GM12878 (cell line): ENCODE results near the gene DTX1. TPM values are rescaled to one million over a fixed set of nuclear protein-coding genes. Genes with fewer than 3 reads are reported as not detected.

Experiments
- ATAC-seq: fragments of 200-7000 bp; cut with Tn5 transposase; 3 replicates; pipeline ENCODE4 v1.9.1; 2020; ENCODE audit warnings: mild to moderate bottlenecking, moderate library complexity
- BruUV-seq: library from RNA; stranded (reverse); fragments of 400-500 nt; replicated peaks from 2 replicates; lab custom pipeline; 2021; lab: Mats Ljungman, UMichigan
- CTCF ChIA-PET: fragments of 300-600 bp; sonication (Branson Sonifier 250); formaldehyde crosslinking; extraction: SDS; loops from one replicate; lab custom pipeline; 2021; ENCODE audit warnings: inconsistent platforms; lab: Yijun Ruan, JAX
- POLR2A ChIA-PET: fragments of 350-600 bp; formaldehyde crosslinking; extraction: SDS; loops from one replicate; lab custom pipeline; 2021; ENCODE audit warnings: inconsistent platforms; lab: Charles Lee
- RAD21 ChIA-PET: fragments of 300-600 bp; sonication (Branson Sonifier 250); formaldehyde crosslinking; loops from one replicate; lab custom pipeline; 2023; ENCODE audit warnings: antibody characterized with exemption; ENCODE audit not compliant: unreplicated experiment; lab: Charles Lee
- SMC1A ChIA-PET: fragments of 300-600 bp; sonication (Branson Sonifier 250); formaldehyde crosslinking; loops from one replicate; lab custom pipeline; 2023; ENCODE audit not compliant: unreplicated experiment, uncharacterized antibody; lab: Charles Lee
- DNase-seq: peaks from one replicate; pipeline ENCODE4 v3.0.0-alpha.2; 2011; ENCODE audit warnings: low read depth, low spot score
- FAIRE-seq: peaks from 3 replicates; lab custom pipeline; 2011; peaks lifted over from hg19 to GRCh38; lab: Jason Lieb, UNC
- H2AFZ ChIP-seq: 2 replicates; pipeline ENCODE4 v1.6.0; 2011; ENCODE audit warnings: low read depth, low read length, control low read depth; ENCODE audit not compliant: control insufficient read depth
- H3K27ac ChIP-seq: 2 replicates; pipeline ENCODE4 v1.5.1; 2011; ENCODE audit warnings: control low read depth; ENCODE audit not compliant: control insufficient read depth, insufficient read depth
- H3K27me3 ChIP-seq, 2 experiments: replicated peaks in 1 of 2; 2 replicates each; pipeline versions ENCODE4 v1.6.0 to v1.6.1; 2011; ENCODE audit warnings: low read length in 1 of 2; ENCODE audit not compliant: control insufficient read depth in 2 of 2, insufficient read depth in 2 of 2
- H3K36me3 ChIP-seq, 2 experiments: 2 replicates each; pipeline ENCODE4 v1.5.1; 2011; ENCODE audit warnings: low read length in 1 of 2; ENCODE audit not compliant: control insufficient read depth in 2 of 2, insufficient read depth in 2 of 2
- H3K4me1 ChIP-seq: 2 replicates; pipeline ENCODE4 v1.6.1; 2011; ENCODE audit warnings: mild to moderate bottlenecking, low read length, moderate library complexity, mixed read lengths; ENCODE audit not compliant: control insufficient read depth, insufficient read depth
- H3K4me2 ChIP-seq: 2 replicates; pipeline ENCODE4 v1.6.0; 2011; ENCODE audit warnings: control low read depth; ENCODE audit not compliant: control insufficient read depth, insufficient read depth
- H3K4me3 ChIP-seq: fragments of 200-600 bp; sonication (generic); 2 replicates; pipeline ENCODE4 v1.5.1; 2016
- H3K79me2 ChIP-seq: 2 replicates; pipeline ENCODE4 v1.6.0; 2011; ENCODE audit warnings: low read length; ENCODE audit not compliant: control insufficient read depth, insufficient read depth
- H3K9ac ChIP-seq: 2 replicates; pipeline ENCODE4 v1.8.0; 2011; ENCODE audit warnings: low read length, control low read depth, mixed read lengths; ENCODE audit not compliant: control insufficient read depth, insufficient read depth
- H3K9me3 ChIP-seq: replicated peaks from 3 replicates; pipeline ENCODE4 v1.5.1; 2011; ENCODE audit warnings: mild to moderate bottlenecking, low read length; ENCODE audit not compliant: control insufficient read depth, insufficient read depth
- H4K20me1 ChIP-seq: 2 replicates; pipeline ENCODE4 v1.6.0; 2011; ENCODE audit not compliant: control insufficient read depth, insufficient read depth
- EGR1 ChIP-seq, 2 experiments: IDR thresholded peaks; 1 replicate in 1 of 2; 2 replicates in 1 of 2; pipeline ENCODE4 v1.6.1; 2011 to 2012; ENCODE audit warnings: low read depth in 2 of 2, low read length in 2 of 2, borderline replicate concordance in 1 of 2, mild to moderate bottlenecking in 1 of 2, moderate library complexity in 1 of 2
- JUNB ChIP-seq: IDR thresholded peaks from 2 replicates; pipeline ENCODE4 v1.6.1; 2016; ENCODE audit warnings: antibody characterized with exemption, mild to moderate bottlenecking
- PAX8 ChIP-seq: fragments of 450-650 bp; IDR thresholded peaks from 2 replicates; pipeline ENCODE4 v1.6.1; 2017; ENCODE audit warnings: mild to moderate bottlenecking, moderate library complexity
- SP1 ChIP-seq: IDR thresholded peaks from one replicate; pipeline ENCODE4 v1.6.1; 2011; ENCODE audit warnings: low read depth, low read length
- WGBS: methylation state at CpG from one replicate; pipeline ENCODE4 v1.1.6; 2016; ENCODE audit warnings: low lambda C conversion rate; ENCODE audit not compliant: insufficient replicate concordance, insufficient coverage; ENCODE audit errors: missing lambda C conversion rate; 5-methylcytosine and 5-hydroxymethylcytosine counted together
- in situ Hi-C: fragments of 300-500 bp; cut with MboI; formaldehyde crosslinking; loops from 9 replicates; pipeline ENCODE4 v1.14.3; 2018; ENCODE audit warnings: mixed read lengths
- intact Hi-C: fragments of 100-400 bp; cut with micrococcal nuclease; formaldehyde crosslinking; loops from one replicate; pipeline ENCODE4 v1.14.2; 2022; ENCODE audit not compliant: unreplicated experiment
- polyA plus RNA-seq, 11 experiments: library from polyadenylated mRNA; depleted of rRNA in 4 of 11; unstranded in 6 of 11; stranded (reverse) in 5 of 11; fragments of >200 nt; fragmentation: Nextera tagmentation in 4 of 11; fragmentation: Illumina TruSeq in 1 of 11; extraction: Ambion mirVana in 4 of 11; extraction: Trizol in 1 of 11; gene quantifications; 1 replicate in 1 of 11; 2 replicates in 10 of 11; pipeline versions ENCODE4 v1.2.1 to v1.2.3, GENCODE V29; 2011 to 2016; ENCODE audit warnings: inconsistent platforms in 2 of 11, missing spikeins in 2 of 11, low read depth in 1 of 11
- total RNA-seq, 4 experiments: library from RNA; depleted of rRNA in 3 of 4; stranded (reverse); fragments of >200 nt in 3 of 4; fragmentation: Illumina TruSeq in 1 of 4; extraction: Trizol in 1 of 4; gene quantifications; 2 replicates each; pipeline versions ENCODE4 v1.2.1 to v1.2.3, GENCODE V29; 2013 to 2021

DTX1 gene
- total and polyA plus RNA-seq, 10 of the 15 experiments (the other 5 are each of a cell fraction or from before 2014, with no cell fraction given): 0.09 to 2.8 (median 0.66) TPM

- no peak for ATAC-seq
- Histone ChIP-seq H3K9me3 (no peaks in the 10 kb centered on the region), H4K20me1 (no peaks in the 10 kb centered on the region), H3K36me3 (no peaks in the 10 kb centered on the region), H3K4me1 (no peaks in the 10 kb centered on the region; the same call in 1 of the 2 replicates), H3K27me3 (peaks cover 0 to 3% of the 10 kb centered on the region in 2 experiments; a peak in 2 of 4 replicates), H3K9ac (no peak overlapping the region), H3K4me3 (no peak overlapping the region), H3K79me2 (no peaks in the 10 kb centered on the region), H3K27ac (no peak overlapping the region), H2AFZ (no peak overlapping the region), H3K4me2 (no peak overlapping the region)
- intact Hi-C loops (no loop called here), in situ Hi-C loops (no loop called here)
- BruUV-seq: no TSS peak
- ChIA-PET POLR2A (interaction anchor here (1.1 kb wide), 1 partner anchor 27 kb away, joined by 3 read pairs; no protein-coding TSS in a partner anchor), SMC1A (interaction anchor here (1.3 kb wide), 1 partner anchor 9 kb away, joined by 6 read pairs; no protein-coding TSS in a partner anchor), CTCF (interaction anchor here (0.7 to 1.3 kb wide), 3 partner anchors 27 to 99 kb away, joined by 3 to 4 read pairs (median 3); no protein-coding TSS in a partner anchor), RAD21 (interaction anchor here (0.7 kb wide), 1 partner anchor 89 kb away, joined by 5 read pairs; no protein-coding TSS in a partner anchor)
- WGBS: 37% methylated on average over 2 of the region's 2 CpGs
- no peak for FAIRE-seq
- TF ChIP-seq JUNB (no peak), PAX8 (no peak), SP1 (no peak), EGR1 (IDR thresholded peaks at IDR 0.05; ENCODE audit: borderline replicate concordance in 1 of 2, low read depth in 2 of 2, low read length in 2 of 2) (no peak)
- no peak for DNase-seq
Measured at GRCh38 chr12:113146999-113147398, 90.5 kb downstream of the DTX1 start.

Other genes starting within 250 kb of the DTX1 start
Only the 7 nearest of the 8 such genes appear.
- 60.0 and 69.3 TPM in 2 replicates for gene OAS1, start 149.8 kb upstream of the DTX1 start, total RNA-seq (2014; rRNA removed)
- 54.1 and 62.7 TPM in 2 replicates for gene OAS1, start 149.8 kb upstream of the DTX1 start, total RNA-seq (2014; rRNA removed; fragmentation: Illumina TruSeq; extraction: Trizol)
- gene OAS1, start 149.8 kb upstream of the DTX1 start, total RNA-seq (2021): 44.9 and 51.5 TPM in 2 replicates
- gene OAS1, start 149.8 kb upstream of the DTX1 start, polyA plus RNA-seq (2011; rRNA removed): 287 and 308 TPM in 2 replicates
- 63.8 and 68.5 TPM in 2 replicates for gene OAS1, start 149.8 kb upstream of the DTX1 start, polyA plus RNA-seq (2014; fragmentation: Illumina TruSeq; extraction: Trizol)
- 100 to 1,000 TPM in 1 of 2 experiments, 10 to 100 TPM in 1; 88.9 to 117 TPM for gene OAS1, start 149.8 kb upstream of the DTX1 start, polyA plus RNA-seq (2014; fragmentation: Nextera tagmentation; extraction: Ambion mirVana)
- 60.2 and 71.3 TPM in 2 replicates for gene OAS1, start 149.8 kb upstream of the DTX1 start, polyA plus RNA-seq (2014; rRNA removed)
- gene OAS1, start 149.8 kb upstream of the DTX1 start, polyA plus RNA-seq (2016; fragmentation: Nextera tagmentation; extraction: Ambion mirVana): 10 to 100 TPM; 44.7 to 48.1 TPM
- gene OAS3, start 118.3 kb upstream of the DTX1 start, total RNA-seq (2014; rRNA removed): 22.2 and 28.5 TPM in 2 replicates
- gene OAS3, start 118.3 kb upstream of the DTX1 start, total RNA-seq (2014; rRNA removed; fragmentation: Illumina TruSeq; extraction: Trizol): 13.8 and 16.4 TPM in 2 replicates
- gene OAS3, start 118.3 kb upstream of the DTX1 start, total RNA-seq (2021): 39.0 and 44.0 TPM in 2 replicates
- 62.6 and 107 TPM in 2 replicates for gene OAS3, start 118.3 kb upstream of the DTX1 start, polyA plus RNA-seq (2011; rRNA removed)
- gene OAS3, start 118.3 kb upstream of the DTX1 start, polyA plus RNA-seq (2014; fragmentation: Illumina TruSeq; extraction: Trizol): 30.1 and 30.7 TPM in 2 replicates
- 1 to 10 TPM; 5.1 to 5.9 TPM for gene OAS3, start 118.3 kb upstream of the DTX1 start, polyA plus RNA-seq (2014; fragmentation: Nextera tagmentation; extraction: Ambion mirVana)
- 27.8 and 30.9 TPM in 2 replicates for gene OAS3, start 118.3 kb upstream of the DTX1 start, polyA plus RNA-seq (2014; rRNA removed)
- 10 to 100 TPM; 10.8 to 11.0 TPM for gene OAS3, start 118.3 kb upstream of the DTX1 start, polyA plus RNA-seq (2016; fragmentation: Nextera tagmentation; extraction: Ambion mirVana)
- gene OAS2, start 78.2 kb upstream of the DTX1 start, total RNA-seq (2014; rRNA removed): 90.7 and 125 TPM in 2 replicates
- 105 and 113 TPM in 2 replicates for gene OAS2, start 78.2 kb upstream of the DTX1 start, total RNA-seq (2014; rRNA removed; fragmentation: Illumina TruSeq; extraction: Trizol)
- gene OAS2, start 78.2 kb upstream of the DTX1 start, total RNA-seq (2021): 89.7 and 102 TPM in 2 replicates
- 290 and 350 TPM in 2 replicates for gene OAS2, start 78.2 kb upstream of the DTX1 start, polyA plus RNA-seq (2011; rRNA removed)
- gene OAS2, start 78.2 kb upstream of the DTX1 start, polyA plus RNA-seq (2014; fragmentation: Illumina TruSeq; extraction: Trizol): 133 and 223 TPM in 2 replicates
- gene OAS2, start 78.2 kb upstream of the DTX1 start, polyA plus RNA-seq (2014; fragmentation: Nextera tagmentation; extraction: Ambion mirVana): 10 to 100 TPM; 32.4 to 43.4 TPM
- 81.0 and 92.9 TPM in 2 replicates for gene OAS2, start 78.2 kb upstream of the DTX1 start, polyA plus RNA-seq (2014; rRNA removed)
- gene OAS2, start 78.2 kb upstream of the DTX1 start, polyA plus RNA-seq (2016; fragmentation: Nextera tagmentation; extraction: Ambion mirVana): 10 to 100 TPM; 51.5 to 51.6 TPM
- gene RASAL1, start 79.0 kb downstream of the DTX1 start, total RNA-seq (2014; rRNA removed): 1.0 TPM in 1 of 2 replicates, not detected in the other
- not detected in 2 replicates for gene RASAL1, start 79.0 kb downstream of the DTX1 start, total RNA-seq (2014; rRNA removed; fragmentation: Illumina TruSeq; extraction: Trizol)
- gene RASAL1, start 79.0 kb downstream of the DTX1 start, total RNA-seq (2021): not detected in 2 replicates
- gene RASAL1, start 79.0 kb downstream of the DTX1 start, polyA plus RNA-seq (2011; rRNA removed): 0.53 and 0.79 TPM in 2 replicates
- gene RASAL1, start 79.0 kb downstream of the DTX1 start, polyA plus RNA-seq (2014; fragmentation: Illumina TruSeq; extraction: Trizol): not detected in 2 replicates
- not detected for gene RASAL1, start 79.0 kb downstream of the DTX1 start, polyA plus RNA-seq (2014; fragmentation: Nextera tagmentation; extraction: Ambion mirVana)
- gene RASAL1, start 79.0 kb downstream of the DTX1 start, polyA plus RNA-seq (2014; rRNA removed): 0.04 TPM in 1 of 2 replicates, not detected in the other
- gene RASAL1, start 79.0 kb downstream of the DTX1 start, polyA plus RNA-seq (2016; fragmentation: Nextera tagmentation; extraction: Ambion mirVana): under 1 TPM; 0.12 to 0.25 TPM
- gene CFAP73, start 93.0 kb downstream of the DTX1 start, total RNA-seq (2014; rRNA removed): not detected in 2 replicates
- not detected in 2 replicates for gene CFAP73, start 93.0 kb downstream of the DTX1 start, total RNA-seq (2014; rRNA removed; fragmentation: Illumina TruSeq; extraction: Trizol)
- 0.18 TPM in 1 of 2 replicates, not detected in the other for gene CFAP73, start 93.0 kb downstream of the DTX1 start, total RNA-seq (2021)
- gene CFAP73, start 93.0 kb downstream of the DTX1 start, polyA plus RNA-seq (2011; rRNA removed): not detected in 2 replicates
- not detected in 2 replicates for gene CFAP73, start 93.0 kb downstream of the DTX1 start, polyA plus RNA-seq (2014; fragmentation: Illumina TruSeq; extraction: Trizol)
- not detected for gene CFAP73, start 93.0 kb downstream of the DTX1 start, polyA plus RNA-seq (2014; fragmentation: Nextera tagmentation; extraction: Ambion mirVana)
- gene CFAP73, start 93.0 kb downstream of the DTX1 start, polyA plus RNA-seq (2014; rRNA removed): not detected in 2 replicates
- not detected for gene CFAP73, start 93.0 kb downstream of the DTX1 start, polyA plus RNA-seq (2016; fragmentation: Nextera tagmentation; extraction: Ambion mirVana)
- gene DDX54, start 128.7 kb downstream of the DTX1 start, total RNA-seq (2014; rRNA removed): 44.3 and 58.9 TPM in 2 replicates
- 24.7 and 28.8 TPM in 2 replicates for gene DDX54, start 128.7 kb downstream of the DTX1 start, total RNA-seq (2014; rRNA removed; fragmentation: Illumina TruSeq; extraction: Trizol)
- gene DDX54, start 128.7 kb downstream of the DTX1 start, total RNA-seq (2021): 94.6 and 115 TPM in 2 replicates
- 37.5 and 73.2 TPM in 2 replicates for gene DDX54, start 128.7 kb downstream of the DTX1 start, polyA plus RNA-seq (2011; rRNA removed)
- 6.2 and 27.9 TPM in 2 replicates for gene DDX54, start 128.7 kb downstream of the DTX1 start, polyA plus RNA-seq (2014; fragmentation: Illumina TruSeq; extraction: Trizol)
- 1 to 10 TPM; 1.9 to 8.6 TPM for gene DDX54, start 128.7 kb downstream of the DTX1 start, polyA plus RNA-seq (2014; fragmentation: Nextera tagmentation; extraction: Ambion mirVana)
- gene DDX54, start 128.7 kb downstream of the DTX1 start, polyA plus RNA-seq (2014; rRNA removed): 53.7 and 67.0 TPM in 2 replicates
- 10 to 100 TPM; 69.7 to 71.9 TPM for gene DDX54, start 128.7 kb downstream of the DTX1 start, polyA plus RNA-seq (2016; fragmentation: Nextera tagmentation; extraction: Ambion mirVana)
- 32.8 and 39.6 TPM in 2 replicates for gene RITA1, start 129.0 kb downstream of the DTX1 start, total RNA-seq (2014; rRNA removed)
- 16.3 and 18.9 TPM in 2 replicates for gene RITA1, start 129.0 kb downstream of the DTX1 start, total RNA-seq (2014; rRNA removed; fragmentation: Illumina TruSeq; extraction: Trizol)
- 29.2 and 31.4 TPM in 2 replicates for gene RITA1, start 129.0 kb downstream of the DTX1 start, total RNA-seq (2021)
- 15.2 and 19.9 TPM in 2 replicates for gene RITA1, start 129.0 kb downstream of the DTX1 start, polyA plus RNA-seq (2011; rRNA removed)
- 5.3 and 13.7 TPM in 2 replicates for gene RITA1, start 129.0 kb downstream of the DTX1 start, polyA plus RNA-seq (2014; fragmentation: Illumina TruSeq; extraction: Trizol)
- 1 to 10 TPM; 2.3 to 6.4 TPM for gene RITA1, start 129.0 kb downstream of the DTX1 start, polyA plus RNA-seq (2014; fragmentation: Nextera tagmentation; extraction: Ambion mirVana)
- gene RITA1, start 129.0 kb downstream of the DTX1 start, polyA plus RNA-seq (2014; rRNA removed): 27.3 and 29.8 TPM in 2 replicates
- gene RITA1, start 129.0 kb downstream of the DTX1 start, polyA plus RNA-seq (2016; fragmentation: Nextera tagmentation; extraction: Ambion mirVana): 10 to 100 TPM; 37.4 to 39.9 TPM